ENCODE measurements around the gene PARVB.

Gene PARVB

GRCh38 chr22:44188316-44188715, 164.2 kb downstream of the PARVB start:
- no peak overlapping the region for H3K4ac ChIP-seq (ENCODE audit: low read length)
- no peak overlapping the region for H3K4me2 ChIP-seq (ENCODE audit: insufficient read depth, low read length, poor library complexity, severe bottlenecking)
- no peak overlapping the region for H4K8ac ChIP-seq (ENCODE audit: low read depth, low read length)
- H2BK120ac ChIP-seq (ENCODE audit: low read depth, low read length) = no peak overlapping the region
- no peak overlapping the region for H3K9ac ChIP-seq (ENCODE audit: low read depth, low read length, poor library complexity)
- peak overlapping the region; percentile 91 for H2AK5ac ChIP-seq (ENCODE audit: low read depth, low read length)
- peak overlapping the region; percentile 16 for H2BK5ac ChIP-seq (ENCODE audit: low read length)
- no peak overlapping the region for H3K4me3 ChIP-seq (ENCODE audit: low read length in 2 of 2)
- peaks cover 4% of the 10 kb centered on the region in 2 donors for H3K4me1 ChIP-seq (ENCODE audit: control insufficient read depth in 2 of 2, insufficient read depth in 1 of 2, low read depth in 1 of 2, low read length in 2 of 2)
- H2BK12ac ChIP-seq (ENCODE audit: low read length) = peak overlapping the region; percentile 5
- no peaks in the 10 kb centered on the region for H3K36me3 ChIP-seq (replicated peaks in 1 of 2; ENCODE audit: control insufficient read depth in 2 of 2, insufficient read depth in 2 of 2, low read length in 2 of 2)
- H2BK15ac ChIP-seq (ENCODE audit: low read length) = no peak overlapping the region
- no CpG with 5 or more reads among the region's 8 CpGs for WGBS, 2 donors (ENCODE audit: extremely low coverage in 2 of 2, insufficient read length in 2 of 2, insufficient replicate concordance in 1 of 2)
- H3K9me3 ChIP-seq (replicated peaks in 1 of 2; ENCODE audit: control insufficient read depth in 2 of 2, insufficient read depth in 1 of 2, low read depth in 1 of 2, low read length in 2 of 2) = peaks cover 0 to 1% of the 10 kb centered on the region in 2 donors
- H3K14ac ChIP-seq (ENCODE audit: low read length) = peak overlapping the region; percentile 60
- H2AFZ ChIP-seq (ENCODE audit: low read length) = no peak overlapping the region
- H3K27ac ChIP-seq (replicated peaks; ENCODE audit: low read length) = no peak overlapping the region
- no peak overlapping the region for H4K91ac ChIP-seq (ENCODE audit: low read depth, low read length, poor library complexity)
- H3K23ac ChIP-seq (ENCODE audit: low read depth, low read length, poor library complexity) = no peak overlapping the region
- H3K27me3 ChIP-seq (ENCODE audit: control insufficient read depth in 3 of 3, insufficient read depth in 3 of 3, low read depth in 1 of 3, low read length in 3 of 3) = peaks cover 0 to 4% (median 0%) of the 10 kb centered on the region in 3 experiments
- DNase-seq (ENCODE audit: low spot score) = no peak
- no peaks in the 10 kb centered on the region for H3K79me1 ChIP-seq (ENCODE audit: low read depth, low read length)
- peak overlapping the region; percentile 32 for H3K18ac ChIP-seq (ENCODE audit: low read length)

DNA sequence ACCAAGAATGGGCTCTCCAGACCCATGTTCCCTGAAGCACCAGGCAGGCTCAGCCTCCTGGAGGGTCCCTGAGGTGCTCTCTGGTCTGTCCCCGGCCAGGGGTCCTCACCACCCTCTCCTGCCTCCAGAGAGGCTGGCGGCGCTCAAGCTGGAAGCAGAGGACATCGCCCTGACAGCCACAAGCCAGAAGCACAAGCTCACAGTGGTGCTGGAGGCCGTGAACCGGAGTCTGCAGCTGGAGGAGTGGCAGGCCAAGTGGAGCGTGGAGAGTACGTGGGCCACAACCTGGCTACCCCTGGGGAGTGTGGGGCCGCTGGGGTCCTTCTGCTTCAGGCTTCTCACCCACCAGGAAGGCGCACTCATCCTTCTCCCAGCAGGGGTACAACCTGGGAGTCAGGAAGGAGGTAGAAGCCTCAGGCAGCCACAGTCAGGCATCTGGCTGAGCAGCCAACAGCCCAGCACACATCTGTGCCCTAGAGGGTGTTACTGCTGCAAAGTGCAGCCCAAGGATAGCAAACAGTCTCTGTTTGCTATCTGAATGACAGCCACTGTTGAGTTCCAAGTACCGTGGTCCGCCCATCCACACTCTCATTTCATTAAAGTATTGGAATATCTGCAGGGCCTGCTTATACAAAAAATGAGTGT, 165.0 kb downstream of the PARVB start:
- H3K27me3 ChIP-seq (ENCODE audit: control insufficient read depth in 3 of 3, insufficient read depth in 3 of 3, low read depth in 1 of 3, low read length in 3 of 3) = peaks cover 0 to 4% (median 0%) of the 10 kb centered on the region in 3 experiments
- H2BK15ac ChIP-seq (ENCODE audit: low read length) = peak overlapping the region; percentile 6
- H3K36me3 ChIP-seq (replicated peaks in 1 of 2; ENCODE audit: control insufficient read depth in 2 of 2, insufficient read depth in 2 of 2, low read length in 2 of 2) = no peaks in the 10 kb centered on the region
- no peak overlapping the region for H3K4me2 ChIP-seq (ENCODE audit: insufficient read depth, low read length, poor library complexity, severe bottlenecking)
- H3K14ac ChIP-seq (ENCODE audit: low read length) = no peak overlapping the region
- WGBS, 2 donors (ENCODE audit: extremely low coverage in 2 of 2, insufficient read length in 2 of 2, insufficient replicate concordance in 1 of 2) = no CpG with 5 or more reads among the region's 12 CpGs
- peak overlapping the region; percentile 63 for H3K18ac ChIP-seq (ENCODE audit: low read length)
- no peak overlapping the region for H3K9ac ChIP-seq (ENCODE audit: low read depth, low read length, poor library complexity)
- no peak overlapping the region for H2BK5ac ChIP-seq (ENCODE audit: low read length)
- H2BK12ac ChIP-seq (ENCODE audit: low read length) = peak overlapping the region; percentile 12
- H3K4me3 ChIP-seq (ENCODE audit: low read length in 2 of 2) = no peak overlapping the region
- H3K4me1 ChIP-seq (ENCODE audit: control insufficient read depth in 2 of 2, insufficient read depth in 1 of 2, low read depth in 1 of 2, low read length in 2 of 2) = peaks cover 4% of the 10 kb centered on the region in 2 donors
- H2AFZ ChIP-seq (ENCODE audit: low read length) = no peak overlapping the region
- no peak for DNase-seq (ENCODE audit: low spot score)
- no peaks in the 10 kb centered on the region for H3K79me1 ChIP-seq (ENCODE audit: low read depth, low read length)
- peak overlapping the region; percentile 91 for H2AK5ac ChIP-seq (ENCODE audit: low read depth, low read length)
- no peak overlapping the region for H2BK120ac ChIP-seq (ENCODE audit: low read depth, low read length)
- H3K27ac ChIP-seq (replicated peaks; ENCODE audit: low read length) = no peak overlapping the region
- H4K91ac ChIP-seq (ENCODE audit: low read depth, low read length, poor library complexity) = no peak overlapping the region
- no peak overlapping the region for H4K8ac ChIP-seq (ENCODE audit: low read depth, low read length)
- H3K4ac ChIP-seq (ENCODE audit: low read length) = no peak overlapping the region
- H3K9me3 ChIP-seq (replicated peaks in 1 of 2; ENCODE audit: control insufficient read depth in 2 of 2, insufficient read depth in 1 of 2, low read depth in 1 of 2, low read length in 2 of 2) = peaks cover 0 to 2% of the 10 kb centered on the region in 2 donors
- H3K23ac ChIP-seq (ENCODE audit: low read depth, low read length, poor library complexity) = peak overlapping the region; percentile 2

DNA sequence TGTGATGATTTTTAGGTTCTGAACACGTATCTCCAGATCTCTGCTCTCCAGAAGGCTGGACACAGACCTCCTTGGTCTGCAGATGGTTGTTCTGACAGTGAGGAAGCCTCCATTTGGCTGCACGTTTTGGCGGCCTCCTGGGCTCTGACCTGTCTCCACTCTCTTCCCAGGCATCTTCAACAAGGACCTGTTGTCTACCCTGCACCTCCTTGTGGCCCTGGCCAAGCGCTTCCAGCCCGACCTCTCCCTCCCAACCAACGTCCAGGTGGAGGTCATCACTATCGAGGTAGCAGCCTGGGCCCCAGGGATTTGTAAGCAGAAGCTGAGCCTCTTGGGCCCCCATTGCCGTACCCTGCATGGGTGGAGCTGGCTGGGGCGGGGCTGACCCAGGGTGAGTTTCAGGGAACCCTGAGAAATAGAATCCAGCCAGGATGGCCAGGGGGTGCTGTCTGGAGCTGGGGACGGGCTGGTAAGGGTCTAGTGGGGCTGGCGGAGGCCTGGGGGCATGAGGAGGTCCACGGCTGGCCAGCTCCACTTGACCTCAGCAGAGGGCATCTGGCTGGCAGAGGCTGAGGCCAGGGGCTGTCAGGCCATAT, 166.4 kb downstream of the PARVB start:
- Histone ChIP-seq H2BK120ac (ENCODE audit: low read depth, low read length) (no peak overlapping the region), H4K91ac (ENCODE audit: low read depth, low read length, poor library complexity) (peak overlapping the region; percentile 40), H2AK5ac (ENCODE audit: low read depth, low read length) (peak overlapping the region; percentile 90), H2BK5ac (ENCODE audit: low read length) (no peak overlapping the region), H3K4ac (ENCODE audit: low read length) (no peak overlapping the region), H3K4me2 (ENCODE audit: insufficient read depth, low read length, poor library complexity, severe bottlenecking) (no peak overlapping the region), H3K9ac (ENCODE audit: low read depth, low read length, poor library complexity) (peak overlapping the region; percentile 27), H3K27me3 (ENCODE audit: control insufficient read depth in 3 of 3, insufficient read depth in 3 of 3, low read depth in 1 of 3, low read length in 3 of 3) (peaks cover 0 to 5% (median 0%) of the 10 kb centered on the region in 3 experiments), H3K4me1 (ENCODE audit: control insufficient read depth in 2 of 2, insufficient read depth in 1 of 2, low read depth in 1 of 2, low read length in 2 of 2) (peaks cover 4% of the 10 kb centered on the region in 2 donors), H2BK15ac (ENCODE audit: low read length) (peak overlapping the region; percentile 43), H3K14ac (ENCODE audit: low read length) (no peak overlapping the region), H3K4me3 (ENCODE audit: low read length in 2 of 2) (no peak overlapping the region), H3K23ac (ENCODE audit: low read depth, low read length, poor library complexity) (no peak overlapping the region), H3K9me3 (replicated peaks in 1 of 2; ENCODE audit: control insufficient read depth in 2 of 2, insufficient read depth in 1 of 2, low read depth in 1 of 2, low read length in 2 of 2) (peaks cover 0 to 2% of the 10 kb centered on the region in 2 donors), H2BK12ac (ENCODE audit: low read length) (peak overlapping the region; percentile 51), H3K36me3 (replicated peaks in 1 of 2; ENCODE audit: control insufficient read depth in 2 of 2, insufficient read depth in 2 of 2, low read length in 2 of 2) (no peaks in the 10 kb centered on the region), H3K18ac (ENCODE audit: low read length) (peak overlapping the region; percentile 74), H3K27ac (replicated peaks; ENCODE audit: low read length) (no peak overlapping the region), H4K8ac (ENCODE audit: low read depth, low read length) (no peak overlapping the region), H3K79me1 (ENCODE audit: low read depth, low read length) (no peaks in the 10 kb centered on the region), H2AFZ (ENCODE audit: low read length) (no peak overlapping the region)
- no peak for DNase-seq (ENCODE audit: low spot score)
- no CpG with 5 or more reads among the region's 12 CpGs for WGBS, 2 donors (ENCODE audit: extremely low coverage in 2 of 2, insufficient read length in 2 of 2, insufficient replicate concordance in 1 of 2)

DNA sequence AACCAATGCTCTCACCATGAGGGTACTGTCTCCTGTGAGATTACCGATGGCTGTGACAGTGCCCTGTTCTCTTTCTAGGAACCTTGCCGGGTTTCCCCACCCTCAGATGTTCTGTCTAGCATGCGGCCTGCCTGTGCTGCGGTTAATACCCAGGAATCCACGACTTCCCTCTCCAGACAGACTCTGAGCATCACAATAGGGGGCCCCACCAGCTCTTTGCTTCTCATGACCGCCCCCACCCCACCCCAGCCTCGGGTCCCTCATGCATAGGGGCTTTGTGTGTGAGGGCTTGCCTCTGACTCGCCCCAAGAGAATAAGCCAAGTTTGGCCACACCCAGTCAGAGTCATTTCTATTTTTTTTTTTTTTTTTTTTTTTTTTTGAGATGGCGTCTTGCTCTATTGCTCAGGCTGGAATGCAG, 166.9 kb downstream of the PARVB start:
- H3K18ac ChIP-seq (ENCODE audit: low read length) = peak overlapping the region; percentile 74
- peaks cover 0 to 10% (median 0%) of the 10 kb centered on the region in 3 experiments for H3K27me3 ChIP-seq (ENCODE audit: control insufficient read depth in 3 of 3, insufficient read depth in 3 of 3, low read depth in 1 of 3, low read length in 3 of 3)
- no peak overlapping the region for H4K91ac ChIP-seq (ENCODE audit: low read depth, low read length, poor library complexity)
- H3K79me1 ChIP-seq (ENCODE audit: low read depth, low read length) = no peaks in the 10 kb centered on the region
- no peak overlapping the region for H2BK5ac ChIP-seq (ENCODE audit: low read length)
- peak overlapping the region; percentile 43 for H2BK15ac ChIP-seq (ENCODE audit: low read length)
- DNase-seq (ENCODE audit: low spot score) = no peak
- no CpG with 5 or more reads among the region's 9 CpGs for WGBS, 2 donors (ENCODE audit: extremely low coverage in 2 of 2, insufficient read length in 2 of 2, insufficient replicate concordance in 1 of 2)
- peaks cover 4% of the 10 kb centered on the region in 2 donors for H3K4me1 ChIP-seq (ENCODE audit: control insufficient read depth in 2 of 2, insufficient read depth in 1 of 2, low read depth in 1 of 2, low read length in 2 of 2)
- no peak overlapping the region for H2AFZ ChIP-seq (ENCODE audit: low read length)
- no peak overlapping the region for H3K27ac ChIP-seq (replicated peaks; ENCODE audit: low read length)
- no peak overlapping the region for H2BK120ac ChIP-seq (ENCODE audit: low read depth, low read length)
- no peak overlapping the region for H4K8ac ChIP-seq (ENCODE audit: low read depth, low read length)
- H3K9ac ChIP-seq (ENCODE audit: low read depth, low read length, poor library complexity) = no peak overlapping the region
- peaks cover 0 to 2% of the 10 kb centered on the region in 2 donors for H3K9me3 ChIP-seq (replicated peaks in 1 of 2; ENCODE audit: control insufficient read depth in 2 of 2, insufficient read depth in 1 of 2, low read depth in 1 of 2, low read length in 2 of 2)
- H3K4me3 ChIP-seq (ENCODE audit: low read length in 2 of 2) = no peak overlapping the region
- no peak overlapping the region for H3K4me2 ChIP-seq (ENCODE audit: insufficient read depth, low read length, poor library complexity, severe bottlenecking)
- no peaks in the 10 kb centered on the region for H3K36me3 ChIP-seq (replicated peaks in 1 of 2; ENCODE audit: control insufficient read depth in 2 of 2, insufficient read depth in 2 of 2, low read length in 2 of 2)
- H3K4ac ChIP-seq (ENCODE audit: low read length) = no peak overlapping the region
- H2AK5ac ChIP-seq (ENCODE audit: low read depth, low read length) = peak overlapping the region; percentile 90
- H3K14ac ChIP-seq (ENCODE audit: low read length) = no peak overlapping the region
- no peak overlapping the region for H3K23ac ChIP-seq (ENCODE audit: low read depth, low read length, poor library complexity)
- peak overlapping the region; percentile 51 for H2BK12ac ChIP-seq (ENCODE audit: low read length)

All from neuronal stem cell (in vitro differentiated cells).